Pancreas (tissue), 10 donors: Measurements from ENCODE around the gene HOXB4. TPM values are rescaled to one million over a fixed set of nuclear protein-coding genes. Genes with fewer than 3 reads are reported as not detected.

Source experiments
- ATAC-seq, 4 donors: fragments of 200-7000 bp; cut with Tn5 transposase; one replicate each; pipeline versions ENCODE4 v1.8.0 to v1.9.1; 2020; ENCODE audit warnings: mild to moderate bottlenecking in 4 of 4, moderate library complexity in 4 of 4
- DNase-seq, 6 donors: peaks; one replicate each; pipeline ENCODE4 v3.0.0-alpha.2; 2020
- FAIRE-seq: peaks from 2 replicates; lab custom pipeline; 2012; peaks lifted over from hg19 to GRCh38; lab: Jason Lieb, UNC
- H3K27ac ChIP-seq, 4 donors: fragments of 200-600 bp; sonication (generic); 1 replicate in 3 of 4; 2 replicates in 1 of 4; pipeline versions ENCODE4 v1.5.0 to v1.8.0; 2020
- H3K27me3 ChIP-seq, 4 donors: fragments of 200-600 bp; one replicate each; pipeline ENCODE4 v1.8.0; 2021
- H3K36me3 ChIP-seq, 3 donors: fragments of 200-600 bp; sonication (generic) in 1 of 3; one replicate each; pipeline versions ENCODE4 v1.5.0 to v1.8.0; 2020 to 2021
- H3K4me1 ChIP-seq, 3 donors: fragments of 200-600 bp; one replicate each; pipeline ENCODE4 v1.8.0; 2021
- H3K4me3 ChIP-seq, 4 donors: fragments of 200-600 bp; sonication (generic) in 2 of 4; one replicate each; pipeline versions ENCODE4 v1.5.0 to v1.8.0; 2020 to 2021
- H3K9me3 ChIP-seq, 4 donors: fragments of 200-600 bp; one replicate each; pipeline ENCODE4 v1.8.0; 2021
- WGBS, 2 donors: extraction: QIAGEN DNeasy Blood & Tissue Kit; methylation state at CpG; one replicate each; pipeline ENCODE4 v1.1.7; 2013; 5-methylcytosine and 5-hydroxymethylcytosine counted together
- intact Hi-C, 3 donors: fragments of 100-400 bp; cut with DNase I; formaldehyde crosslinking; loops; one replicate each; pipeline versions ENCODE4 v1.11.1 to v1.14.2; 2022
- polyA plus RNA-seq, 2 donors: library from polyadenylated mRNA; stranded (reverse); fragments of 200-250 nt; gene quantifications; one replicate each; pipeline ENCODE4 v1.2.3, GENCODE V29; 2013
- total RNA-seq, 6 donors: library from RNA; stranded (reverse); fragmentation: NEBNext Ultra II Directional in 4 of 6; extraction: Animal tissue kit (Norgen Biotek cat#: 25700) in 4 of 6; gene quantifications; one replicate each; pipeline versions ENCODE4 v1.2.1 to v1.2.4, GENCODE V29; 2021 to 2023
- TF ChIP-seq, protein P1 (sequence below), 4 donors: fragments of 200-600 bp; sonication (generic) in 3 of 4; IDR thresholded peaks; one replicate each; pipeline versions ENCODE4 v1.5.0 to v1.8.0; 2021; ENCODE audit warnings: antibody characterized with exemption in 4 of 4
- donor health status: healthy with polysubstance abuse.
- donor health status: DM: no; HTN: no; CAD: no; lungs with moderate emphysema.
- donor health status: DM: no; HTN: no; CAD: no.
- donor health status: control.
- donor health status: control.
- donor health status: Bipolar disorder and iron deficiency.
- donor health status: DM: yes; HTN: yes; CAD: no.
- donor health status: DM: no; HTN: no; CAD: no.
- donor health status: DM: no; HTN: no; CAD: no.
- donor health status: DM: yes; HTN: yes; CAD: no.

The HOXB4 gene
- total and polyA plus RNA-seq, 8 donors: 0.22 to 2.5 (median 0.78) TPM

DNA sequence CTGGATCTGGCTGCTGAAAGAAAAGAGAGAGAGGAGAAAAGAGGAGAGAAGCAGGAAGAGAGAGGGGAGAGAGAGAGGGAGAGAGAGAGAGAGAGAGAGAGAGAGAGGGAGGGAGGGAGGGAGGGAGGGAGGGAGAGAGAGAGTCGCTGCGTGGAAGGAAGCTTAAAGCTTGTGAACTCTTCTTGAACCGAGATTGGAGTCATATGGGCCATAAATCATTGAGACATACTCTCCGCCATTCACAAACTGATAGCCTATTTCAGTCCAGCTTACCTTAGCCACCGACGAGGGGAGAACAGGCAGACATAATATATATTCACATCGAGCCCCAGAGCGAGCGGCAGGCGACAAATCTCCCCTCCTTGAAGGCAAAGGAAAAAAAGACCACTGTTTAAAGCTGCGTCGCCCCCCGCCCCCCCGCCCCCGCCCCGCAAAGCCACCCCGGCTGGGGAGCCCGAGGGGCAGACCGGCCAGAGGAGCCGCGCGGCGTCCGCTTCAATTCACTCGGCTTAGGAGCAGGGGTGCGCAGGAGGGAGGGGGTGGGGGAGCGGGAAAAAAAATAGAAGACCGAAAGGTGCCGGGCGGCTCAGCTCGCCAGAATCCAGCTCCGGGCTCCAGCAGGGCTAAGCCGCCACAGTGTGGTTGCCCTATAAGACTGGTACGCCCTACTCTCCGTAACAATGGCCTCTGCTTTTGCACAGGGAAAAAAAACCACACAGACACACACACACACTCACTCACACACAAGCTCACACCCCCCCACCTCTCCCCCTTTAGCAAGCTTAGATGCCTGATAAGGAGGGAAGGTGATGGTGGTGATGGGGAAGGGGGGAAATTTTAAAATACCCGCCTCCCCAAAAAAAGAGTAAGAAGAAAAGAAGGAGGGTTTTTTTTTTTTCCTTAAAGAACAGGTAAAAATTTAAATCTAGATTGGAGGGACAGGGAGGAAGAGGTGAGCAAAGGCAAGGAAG, 22.6 kb downstream of the HOXB4 start:
- ATAC-seq: peak; percentile 39 to 51 (median 44)
- Histone ChIP-seq H3K27ac (peak overlapping the region in 1 of 4 donors; percentile 28), H3K4me3 (peak overlapping the region in 2 of 4 donors; percentile 25 to 36), H3K36me3 (no peaks in the 10 kb centered on the region), H3K9me3 (no peaks in the 10 kb centered on the region), H3K27me3 (peaks cover 0 to 20% (median 0%) of the 10 kb centered on the region in 4 donors), H3K4me1 (no peaks in the 10 kb centered on the region)
- intact Hi-C loops: no loop called here
- TF ChIP-seq, protein P1, sequence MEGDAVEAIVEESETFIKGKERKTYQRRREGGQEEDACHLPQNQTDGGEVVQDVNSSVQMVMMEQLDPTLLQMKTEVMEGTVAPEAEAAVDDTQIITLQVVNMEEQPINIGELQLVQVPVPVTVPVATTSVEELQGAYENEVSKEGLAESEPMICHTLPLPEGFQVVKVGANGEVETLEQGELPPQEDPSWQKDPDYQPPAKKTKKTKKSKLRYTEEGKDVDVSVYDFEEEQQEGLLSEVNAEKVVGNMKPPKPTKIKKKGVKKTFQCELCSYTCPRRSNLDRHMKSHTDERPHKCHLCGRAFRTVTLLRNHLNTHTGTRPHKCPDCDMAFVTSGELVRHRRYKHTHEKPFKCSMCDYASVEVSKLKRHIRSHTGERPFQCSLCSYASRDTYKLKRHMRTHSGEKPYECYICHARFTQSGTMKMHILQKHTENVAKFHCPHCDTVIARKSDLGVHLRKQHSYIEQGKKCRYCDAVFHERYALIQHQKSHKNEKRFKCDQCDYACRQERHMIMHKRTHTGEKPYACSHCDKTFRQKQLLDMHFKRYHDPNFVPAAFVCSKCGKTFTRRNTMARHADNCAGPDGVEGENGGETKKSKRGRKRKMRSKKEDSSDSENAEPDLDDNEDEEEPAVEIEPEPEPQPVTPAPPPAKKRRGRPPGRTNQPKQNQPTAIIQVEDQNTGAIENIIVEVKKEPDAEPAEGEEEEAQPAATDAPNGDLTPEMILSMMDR (IDR thresholded peaks at IDR 0.05): no peak
- peak in 1 of 6 donors; percentile 53 for DNase-seq
- 14 to 16% methylated on average over 36 of the region's 36 CpGs for WGBS, 2 donors
- no peak for FAIRE-seq

DNA sequence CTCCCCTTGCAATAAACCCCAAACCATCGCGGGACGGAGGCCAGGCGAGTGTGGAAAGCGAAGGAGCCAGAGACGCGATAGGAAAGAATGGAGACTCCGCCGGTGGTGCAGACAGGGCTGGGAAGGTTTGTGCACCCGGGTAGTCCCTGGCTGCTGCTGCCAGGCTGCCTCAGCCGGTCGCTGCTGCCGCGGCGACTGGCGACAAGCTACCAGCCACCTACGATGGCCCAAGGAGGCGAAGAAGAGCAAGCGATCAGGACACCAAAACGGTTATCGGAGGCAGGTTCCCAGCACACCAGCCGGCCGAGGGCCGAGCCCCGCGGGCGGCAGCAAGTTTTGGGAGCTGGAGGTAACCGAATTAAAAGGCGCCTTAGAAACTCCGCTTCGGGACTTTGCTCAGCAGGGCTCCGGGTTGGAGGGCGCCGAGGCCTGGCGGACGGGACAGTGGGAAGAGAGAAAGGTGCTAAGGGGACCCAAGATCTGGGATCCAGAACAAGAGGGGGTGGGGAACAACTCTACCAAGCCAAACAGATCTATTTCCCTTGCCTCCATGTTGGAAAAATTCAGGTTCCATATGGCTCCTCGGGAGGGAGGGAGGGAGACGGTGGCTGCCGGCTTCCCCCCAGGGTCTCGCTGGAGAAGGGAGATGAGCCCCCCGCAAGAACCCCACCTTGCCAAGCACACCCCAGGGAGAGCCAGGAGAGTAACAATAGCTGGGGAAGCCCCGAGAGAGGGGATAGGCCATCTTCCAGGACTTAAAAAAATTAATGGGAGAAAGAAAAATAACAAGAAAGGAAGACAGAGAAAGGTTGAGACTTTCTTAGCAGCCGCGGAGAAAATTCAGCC, 23.5 kb downstream of the HOXB4 start:
- no peaks in the 10 kb centered on the region for H3K9me3 ChIP-seq
- DNase-seq (peak in 1 of 6 donors; percentile 57), FAIRE-seq (no peak), ATAC-seq (peak in 2 of 4 donors; percentile 27 to 52)
- peaks cover 0 to 26% (median 0%) of the 10 kb centered on the region in 4 donors for H3K27me3 ChIP-seq
- H3K4me3 ChIP-seq: peak overlapping the region in 2 of 4 donors; percentile 25 to 36
- H3K4me1 ChIP-seq: no peaks in the 10 kb centered on the region
- no peaks in the 10 kb centered on the region for H3K36me3 ChIP-seq
- intact Hi-C loops: no loop called here
- 18 to 22% methylated on average over 44 of the region's 44 CpGs for WGBS, 2 donors
- TF ChIP-seq, protein P1 (IDR thresholded peaks at IDR 0.05): no peak
- H3K27ac ChIP-seq: no peak overlapping the region

GRCh38 chr17:48553826-48554225, 24.3 kb downstream of the HOXB4 start:
- TF ChIP-seq, protein P1 (IDR thresholded peaks at IDR 0.05): no peak
- Histone ChIP-seq H3K4me1 (no peaks in the 10 kb centered on the region), H3K27ac (no peak overlapping the region), H3K36me3 (no peaks in the 10 kb centered on the region), H3K9me3 (no peaks in the 10 kb centered on the region), H3K27me3 (peaks cover 0 to 28% (median 0%) of the 10 kb centered on the region in 4 donors), H3K4me3 (no peak overlapping the region)
- FAIRE-seq (no peak), DNase-seq (no peak), ATAC-seq (no peak)
- 57 to 68% methylated on average over 1 of the region's 1 CpG for WGBS, 2 donors
- intact Hi-C loops: no loop called here

DNA sequence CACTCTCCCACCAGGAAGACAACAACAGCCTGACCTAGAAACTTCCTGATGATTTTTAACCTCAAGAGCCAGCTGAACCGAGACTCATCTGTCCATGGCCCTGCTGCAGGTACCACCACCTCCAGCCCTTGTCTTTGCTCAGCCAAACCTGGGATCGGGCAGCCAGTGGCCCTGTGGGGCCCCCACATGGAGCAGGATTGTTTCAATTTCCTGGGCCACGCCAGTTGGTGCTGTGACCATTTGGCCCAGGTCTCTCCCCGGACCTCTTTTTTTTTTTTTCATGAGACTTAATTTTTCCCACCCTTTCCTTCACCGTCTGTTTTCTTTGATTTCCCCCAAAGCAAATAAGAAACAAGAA, 25.0 kb downstream of the HOXB4 start:
- TF ChIP-seq, protein P1 (IDR thresholded peaks at IDR 0.05): no peak
- intact Hi-C loops: no loop called here
- Histone ChIP-seq H3K9me3 (no peaks in the 10 kb centered on the region), H3K4me3 (no peak overlapping the region), H3K27ac (no peak overlapping the region), H3K4me1 (no peaks in the 10 kb centered on the region), H3K36me3 (no peaks in the 10 kb centered on the region), H3K27me3 (peaks cover 0 to 28% (median 0%) of the 10 kb centered on the region in 4 donors)
- FAIRE-seq (no peak), ATAC-seq (no peak), DNase-seq (peak in 1 of 6 donors; percentile 15)
- 53 to 55% methylated on average over 5 of the region's 5 CpGs for WGBS, 2 donors
